GM12878 (cell line): ENCODE results near the gene RLIM. TPM values are rescaled to one million over a fixed set of nuclear protein-coding genes. Genes with fewer than 3 reads are reported as not detected.

ENCODE experiments used
- ATAC-seq: fragments of 200-7000 bp; cut with Tn5 transposase; 3 replicates; pipeline ENCODE4 v1.9.1; 2020; ENCODE audit warnings: mild to moderate bottlenecking, moderate library complexity
- BruUV-seq: library from RNA; stranded (reverse); fragments of 400-500 nt; replicated peaks from 2 replicates; lab custom pipeline; 2021; lab: Mats Ljungman, UMichigan
- CTCF ChIA-PET: fragments of 300-600 bp; sonication (Branson Sonifier 250); formaldehyde crosslinking; extraction: SDS; loops from one replicate; lab custom pipeline; 2021; ENCODE audit warnings: inconsistent platforms; lab: Yijun Ruan, JAX
- POLR2A ChIA-PET: fragments of 350-600 bp; formaldehyde crosslinking; extraction: SDS; loops from one replicate; lab custom pipeline; 2021; ENCODE audit warnings: inconsistent platforms; lab: Charles Lee
- RAD21 ChIA-PET: fragments of 300-600 bp; sonication (Branson Sonifier 250); formaldehyde crosslinking; loops from one replicate; lab custom pipeline; 2023; ENCODE audit warnings: antibody characterized with exemption; ENCODE audit not compliant: unreplicated experiment; lab: Charles Lee
- SMC1A ChIA-PET: fragments of 300-600 bp; sonication (Branson Sonifier 250); formaldehyde crosslinking; loops from one replicate; lab custom pipeline; 2023; ENCODE audit not compliant: unreplicated experiment, uncharacterized antibody; lab: Charles Lee
- DNase-seq: peaks from one replicate; pipeline ENCODE4 v3.0.0-alpha.2; 2011; ENCODE audit warnings: low read depth, low spot score
- FAIRE-seq: peaks from 3 replicates; lab custom pipeline; 2011; peaks lifted over from hg19 to GRCh38; lab: Jason Lieb, UNC
- H2AFZ ChIP-seq: 2 replicates; pipeline ENCODE4 v1.6.0; 2011; ENCODE audit warnings: low read depth, low read length, control low read depth; ENCODE audit not compliant: control insufficient read depth
- H3K27ac ChIP-seq: 2 replicates; pipeline ENCODE4 v1.5.1; 2011; ENCODE audit warnings: control low read depth; ENCODE audit not compliant: control insufficient read depth, insufficient read depth
- H3K27me3 ChIP-seq, 2 experiments: replicated peaks in 1 of 2; 2 replicates each; pipeline versions ENCODE4 v1.6.0 to v1.6.1; 2011; ENCODE audit warnings: low read length in 1 of 2; ENCODE audit not compliant: control insufficient read depth in 2 of 2, insufficient read depth in 2 of 2
- H3K36me3 ChIP-seq, 2 experiments: 2 replicates each; pipeline ENCODE4 v1.5.1; 2011; ENCODE audit warnings: low read length in 1 of 2; ENCODE audit not compliant: control insufficient read depth in 2 of 2, insufficient read depth in 2 of 2
- H3K4me1 ChIP-seq: 2 replicates; pipeline ENCODE4 v1.6.1; 2011; ENCODE audit warnings: mild to moderate bottlenecking, low read length, moderate library complexity, mixed read lengths; ENCODE audit not compliant: control insufficient read depth, insufficient read depth
- H3K4me2 ChIP-seq: 2 replicates; pipeline ENCODE4 v1.6.0; 2011; ENCODE audit warnings: control low read depth; ENCODE audit not compliant: control insufficient read depth, insufficient read depth
- H3K4me3 ChIP-seq: fragments of 200-600 bp; sonication (generic); 2 replicates; pipeline ENCODE4 v1.5.1; 2016
- H3K79me2 ChIP-seq: 2 replicates; pipeline ENCODE4 v1.6.0; 2011; ENCODE audit warnings: low read length; ENCODE audit not compliant: control insufficient read depth, insufficient read depth
- H3K9ac ChIP-seq: 2 replicates; pipeline ENCODE4 v1.8.0; 2011; ENCODE audit warnings: low read length, control low read depth, mixed read lengths; ENCODE audit not compliant: control insufficient read depth, insufficient read depth
- H3K9me3 ChIP-seq: replicated peaks from 3 replicates; pipeline ENCODE4 v1.5.1; 2011; ENCODE audit warnings: mild to moderate bottlenecking, low read length; ENCODE audit not compliant: control insufficient read depth, insufficient read depth
- H4K20me1 ChIP-seq: 2 replicates; pipeline ENCODE4 v1.6.0; 2011; ENCODE audit not compliant: control insufficient read depth, insufficient read depth
- BRCA1 ChIP-seq: IDR thresholded peaks from 2 replicates; pipeline ENCODE4 v1.6.1; 2011; ENCODE audit warnings: low read depth, low read length, improper control_type of control experiment
- HDAC6 ChIP-seq: fragments of 200-600 bp; sonication (generic); IDR thresholded peaks from one replicate; pipeline ENCODE4 v1.8.0; 2017; ENCODE audit warnings: antibody characterized with exemption; ENCODE audit not compliant: unreplicated experiment
- NBN ChIP-seq: fragments of 450-650 bp; IDR thresholded peaks from 2 replicates; pipeline ENCODE4 v1.6.1; 2016
- NR2C2 ChIP-seq: IDR thresholded peaks from 2 replicates; pipeline ENCODE4 v1.6.1; 2011; ENCODE audit warnings: borderline replicate concordance, low read depth; ENCODE audit not compliant: control insufficient read depth, insufficient read length
- POU2F2 ChIP-seq: IDR thresholded peaks from 3 replicates; pipeline ENCODE4 v1.6.1; 2011; ENCODE audit warnings: low read depth, mild to moderate bottlenecking, low read length, borderline replicate concordance
- RAD51 ChIP-seq: fragments of 450-650 bp; IDR thresholded peaks from 2 replicates; pipeline ENCODE4 v1.6.1; 2016; ENCODE audit warnings: moderate library complexity, mild to moderate bottlenecking, inconsistent platforms
- RB1 ChIP-seq: fragments of 450-650 bp; formaldehyde crosslinking; IDR thresholded peaks from 2 replicates; pipeline ENCODE4 v1.6.1; 2017; ENCODE audit warnings: mild to moderate bottlenecking, borderline replicate concordance
- SIX5 ChIP-seq: IDR thresholded peaks from 2 replicates; pipeline ENCODE4 v1.6.1; 2011; ENCODE audit warnings: mild to moderate bottlenecking, low read depth, low read length, moderate library complexity; ENCODE audit not compliant: severe bottlenecking
- SMARCA5 ChIP-seq: fragments of 450-650 bp; IDR thresholded peaks from 2 replicates; pipeline ENCODE4 v1.6.1; 2017; ENCODE audit warnings: mild to moderate bottlenecking
- TCF12 ChIP-seq: IDR thresholded peaks from 2 replicates; pipeline ENCODE4 v1.6.1; 2011; ENCODE audit warnings: low read depth, mild to moderate bottlenecking, low read length
- YBX1 ChIP-seq: fragments of 450-650 bp; IDR thresholded peaks from 2 replicates; pipeline ENCODE4 v1.6.1; 2016; ENCODE audit warnings: antibody characterized with exemption
- ZBED1 ChIP-seq: IDR thresholded peaks from 2 replicates; pipeline ENCODE4 v1.6.1; 2016; ENCODE audit warnings: borderline replicate concordance
- ZNF384 ChIP-seq: IDR thresholded peaks from 2 replicates; pipeline ENCODE4 v1.6.1; 2012; ENCODE audit warnings: low read depth, mild to moderate bottlenecking, low read length, improper control_type of control experiment, borderline replicate concordance
- ZSCAN29 ChIP-seq: fragments of 450-650 bp; IDR thresholded peaks from 2 replicates; pipeline ENCODE4 v1.6.1; 2017; ENCODE audit warnings: mild to moderate bottlenecking, moderate library complexity
- WGBS: methylation state at CpG from one replicate; pipeline ENCODE4 v1.1.6; 2016; ENCODE audit warnings: low lambda C conversion rate; ENCODE audit not compliant: insufficient replicate concordance, insufficient coverage; ENCODE audit errors: missing lambda C conversion rate; 5-methylcytosine and 5-hydroxymethylcytosine counted together
- in situ Hi-C: fragments of 300-500 bp; cut with MboI; formaldehyde crosslinking; loops from 9 replicates; pipeline ENCODE4 v1.14.3; 2018; ENCODE audit warnings: mixed read lengths
- intact Hi-C: fragments of 100-400 bp; cut with micrococcal nuclease; formaldehyde crosslinking; loops from one replicate; pipeline ENCODE4 v1.14.2; 2022; ENCODE audit not compliant: unreplicated experiment
- polyA plus RNA-seq, 11 experiments: library from polyadenylated mRNA; depleted of rRNA in 4 of 11; unstranded in 6 of 11; stranded (reverse) in 5 of 11; fragments of >200 nt; fragmentation: Nextera tagmentation in 4 of 11; fragmentation: Illumina TruSeq in 1 of 11; extraction: Ambion mirVana in 4 of 11; extraction: Trizol in 1 of 11; gene quantifications; 1 replicate in 1 of 11; 2 replicates in 10 of 11; pipeline versions ENCODE4 v1.2.1 to v1.2.3, GENCODE V29; 2011 to 2016; ENCODE audit warnings: inconsistent platforms in 2 of 11, missing spikeins in 2 of 11, low read depth in 1 of 11
- total RNA-seq, 4 experiments: library from RNA; depleted of rRNA in 3 of 4; stranded (reverse); fragments of >200 nt in 3 of 4; fragmentation: Illumina TruSeq in 1 of 4; extraction: Trizol in 1 of 4; gene quantifications; 2 replicates each; pipeline versions ENCODE4 v1.2.1 to v1.2.3, GENCODE V29; 2013 to 2021
- TF ChIP-seq, protein P1 (sequence below): fragments of 450-650 bp; IDR thresholded peaks from 2 replicates; pipeline ENCODE4 v1.6.1; 2017; ENCODE audit warnings: mild to moderate bottlenecking, moderate library complexity
- TF ChIP-seq, protein P2 (sequence below), 3 experiments: IDR thresholded peaks in 2 of 3; conservative IDR thresholded peaks in 1 of 3; 2 replicates each; pipeline ENCODE4 v1.5.1; 2011; ENCODE audit warnings: low read depth in 3 of 3, low read length in 3 of 3, mild to moderate bottlenecking in 3 of 3, control low read depth in 2 of 3, moderate library complexity in 2 of 3, inconsistent platforms in 1 of 3, mixed read lengths in 1 of 3; ENCODE audit not compliant: control insufficient read depth in 2 of 3, insufficient read depth in 1 of 3; ENCODE audit errors: extremely low read depth in 1 of 3
- TF ChIP-seq, protein P3 (sequence below): fragments of 450-650 bp; IDR thresholded peaks from 2 replicates; pipeline ENCODE4 v1.6.1; 2017; ENCODE audit warnings: low read depth, mild to moderate bottlenecking, moderate library complexity

The RLIM gene
- total and polyA plus RNA-seq, 10 of the 15 experiments (the other 5 are each of a cell fraction or from before 2014, with no cell fraction given) = 4.0 to 33.9 (median 15.1) TPM

DNA sequence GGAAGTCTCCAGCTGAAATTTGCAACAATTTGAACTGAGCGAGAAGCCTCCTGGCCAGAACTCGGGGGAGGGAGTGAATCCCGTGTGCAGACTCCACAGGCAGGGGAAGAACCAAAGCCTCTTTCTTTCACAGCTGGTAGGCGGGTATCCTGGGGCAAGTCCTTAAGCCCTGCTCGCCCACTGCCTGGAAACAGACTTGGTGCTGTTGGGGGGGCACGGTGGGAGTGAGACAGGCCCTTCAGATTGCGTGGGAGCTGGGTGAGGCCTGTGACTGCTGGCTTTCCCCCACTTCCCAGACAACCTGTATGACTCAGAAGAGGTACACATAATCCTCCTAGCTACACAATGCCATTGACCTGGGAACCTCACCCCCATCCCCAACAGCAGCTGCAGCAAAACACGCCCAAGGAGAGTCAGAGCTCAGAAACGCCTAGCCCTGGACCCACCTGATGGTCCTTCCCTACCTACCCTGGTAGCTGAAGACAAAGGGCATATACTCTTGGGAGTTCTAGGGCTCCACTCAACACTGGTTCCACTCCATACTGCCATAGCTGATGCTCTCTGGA, 22.4 kb upstream of the RLIM start:
- no TSS peak for BruUV-seq
- FAIRE-seq = no peak
- no peak overlapping the region for H3K4me2 ChIP-seq
- intact Hi-C loops (no loop called here), in situ Hi-C loops (no loop called here)
- DNase-seq = no peak
- H3K36me3 ChIP-seq = no peaks in the 10 kb centered on the region
- no peak overlapping the region for H3K9ac ChIP-seq
- WGBS = 28% methylated on average over 9 of the region's 9 CpGs
- no peaks in the 10 kb centered on the region for H4K20me1 ChIP-seq
- H3K27me3 ChIP-seq = no peaks in the 10 kb centered on the region
- H3K9me3 ChIP-seq = no peaks in the 10 kb centered on the region
- H3K4me1 ChIP-seq = no peaks in the 10 kb centered on the region
- CTCF ChIA-PET = no interaction called here
- no peak overlapping the region for H2AFZ ChIP-seq
- POLR2A ChIA-PET = no interaction called here
- TF ChIP-seq, protein P1, sequence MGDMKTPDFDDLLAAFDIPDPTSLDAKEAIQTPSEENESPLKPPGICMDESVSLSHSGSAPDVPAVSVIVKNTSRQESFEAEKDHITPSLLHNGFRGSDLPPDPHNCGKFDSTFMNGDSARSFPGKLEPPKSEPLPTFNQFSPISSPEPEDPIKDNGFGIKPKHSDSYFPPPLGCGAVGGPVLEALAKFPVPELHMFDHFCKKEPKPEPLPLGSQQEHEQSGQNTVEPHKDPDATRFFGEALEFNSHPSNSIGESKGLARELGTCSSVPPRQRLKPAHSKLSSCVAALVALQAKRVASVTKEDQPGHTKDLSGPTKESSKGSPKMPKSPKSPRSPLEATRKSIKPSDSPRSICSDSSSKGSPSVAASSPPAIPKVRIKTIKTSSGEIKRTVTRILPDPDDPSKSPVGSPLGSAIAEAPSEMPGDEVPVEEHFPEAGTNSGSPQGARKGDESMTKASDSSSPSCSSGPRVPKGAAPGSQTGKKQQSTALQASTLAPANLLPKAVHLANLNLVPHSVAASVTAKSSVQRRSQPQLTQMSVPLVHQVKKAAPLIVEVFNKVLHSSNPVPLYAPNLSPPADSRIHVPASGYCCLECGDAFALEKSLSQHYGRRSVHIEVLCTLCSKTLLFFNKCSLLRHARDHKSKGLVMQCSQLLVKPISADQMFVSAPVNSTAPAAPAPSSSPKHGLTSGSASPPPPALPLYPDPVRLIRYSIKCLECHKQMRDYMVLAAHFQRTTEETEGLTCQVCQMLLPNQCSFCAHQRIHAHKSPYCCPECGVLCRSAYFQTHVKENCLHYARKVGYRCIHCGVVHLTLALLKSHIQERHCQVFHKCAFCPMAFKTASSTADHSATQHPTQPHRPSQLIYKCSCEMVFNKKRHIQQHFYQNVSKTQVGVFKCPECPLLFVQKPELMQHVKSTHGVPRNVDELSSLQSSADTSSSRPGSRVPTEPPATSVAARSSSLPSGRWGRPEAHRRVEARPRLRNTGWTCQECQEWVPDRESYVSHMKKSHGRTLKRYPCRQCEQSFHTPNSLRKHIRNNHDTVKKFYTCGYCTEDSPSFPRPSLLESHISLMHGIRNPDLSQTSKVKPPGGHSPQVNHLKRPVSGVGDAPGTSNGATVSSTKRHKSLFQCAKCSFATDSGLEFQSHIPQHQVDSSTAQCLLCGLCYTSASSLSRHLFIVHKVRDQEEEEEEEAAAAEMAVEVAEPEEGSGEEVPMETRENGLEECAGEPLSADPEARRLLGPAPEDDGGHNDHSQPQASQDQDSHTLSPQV = no peak
- TF ChIP-seq ZBED1 (no peak), RB1 (no peak), SIX5 (no peak), ZSCAN29 (no peak), NBN (no peak), BRCA1 (no peak), NR2C2 (no peak), POU2F2 (no peak), RAD51 (no peak), TCF12 (no peak), SMARCA5 (no peak), YBX1 (no peak), ZNF384 (no peak), HDAC6 (no peak)
- TF ChIP-seq, protein P2, sequence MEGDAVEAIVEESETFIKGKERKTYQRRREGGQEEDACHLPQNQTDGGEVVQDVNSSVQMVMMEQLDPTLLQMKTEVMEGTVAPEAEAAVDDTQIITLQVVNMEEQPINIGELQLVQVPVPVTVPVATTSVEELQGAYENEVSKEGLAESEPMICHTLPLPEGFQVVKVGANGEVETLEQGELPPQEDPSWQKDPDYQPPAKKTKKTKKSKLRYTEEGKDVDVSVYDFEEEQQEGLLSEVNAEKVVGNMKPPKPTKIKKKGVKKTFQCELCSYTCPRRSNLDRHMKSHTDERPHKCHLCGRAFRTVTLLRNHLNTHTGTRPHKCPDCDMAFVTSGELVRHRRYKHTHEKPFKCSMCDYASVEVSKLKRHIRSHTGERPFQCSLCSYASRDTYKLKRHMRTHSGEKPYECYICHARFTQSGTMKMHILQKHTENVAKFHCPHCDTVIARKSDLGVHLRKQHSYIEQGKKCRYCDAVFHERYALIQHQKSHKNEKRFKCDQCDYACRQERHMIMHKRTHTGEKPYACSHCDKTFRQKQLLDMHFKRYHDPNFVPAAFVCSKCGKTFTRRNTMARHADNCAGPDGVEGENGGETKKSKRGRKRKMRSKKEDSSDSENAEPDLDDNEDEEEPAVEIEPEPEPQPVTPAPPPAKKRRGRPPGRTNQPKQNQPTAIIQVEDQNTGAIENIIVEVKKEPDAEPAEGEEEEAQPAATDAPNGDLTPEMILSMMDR (IDR thresholded peaks at IDR 0.05 in 2 of 3, conservative IDR thresholded peaks at IDR 0.05 in 1 of 3; ENCODE audit: control insufficient read depth in 2 of 3, extremely low read depth in 1 of 3, insufficient read depth in 1 of 3, low read depth in 3 of 3, low read length in 3 of 3) = no peak
- TF ChIP-seq, protein P3, sequence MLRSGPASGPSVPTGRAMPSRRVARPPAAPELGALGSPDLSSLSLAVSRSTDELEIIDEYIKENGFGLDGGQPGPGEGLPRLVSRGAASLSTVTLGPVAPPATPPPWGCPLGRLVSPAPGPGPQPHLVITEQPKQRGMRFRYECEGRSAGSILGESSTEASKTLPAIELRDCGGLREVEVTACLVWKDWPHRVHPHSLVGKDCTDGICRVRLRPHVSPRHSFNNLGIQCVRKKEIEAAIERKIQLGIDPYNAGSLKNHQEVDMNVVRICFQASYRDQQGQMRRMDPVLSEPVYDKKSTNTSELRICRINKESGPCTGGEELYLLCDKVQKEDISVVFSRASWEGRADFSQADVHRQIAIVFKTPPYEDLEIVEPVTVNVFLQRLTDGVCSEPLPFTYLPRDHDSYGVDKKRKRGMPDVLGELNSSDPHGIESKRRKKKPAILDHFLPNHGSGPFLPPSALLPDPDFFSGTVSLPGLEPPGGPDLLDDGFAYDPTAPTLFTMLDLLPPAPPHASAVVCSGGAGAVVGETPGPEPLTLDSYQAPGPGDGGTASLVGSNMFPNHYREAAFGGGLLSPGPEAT = no peak
- no peaks in the 10 kb centered on the region for H3K79me2 ChIP-seq
- no peak overlapping the region for H3K4me3 ChIP-seq
- SMC1A ChIA-PET = no interaction called here
- ATAC-seq = no peak
- RAD21 ChIA-PET = no interaction called here
- no peak overlapping the region for H3K27ac ChIP-seq
